Neural progenitor cell (in vitro differentiated cells): ENCODE data around the gene TRAPPC12. TPM values are rescaled to one million over a fixed set of nuclear protein-coding genes. Genes with fewer than 3 reads are reported as not detected.
"Not testable (repeated sequence)": the region's sequence is repeated elsewhere in the genome, so short reads cannot be mapped to it uniquely, and the experiment has no call there.

Source experiments
- DNase-seq: peaks from one replicate; pipeline ENCODE4 v3.0.0-alpha.2; 2016; ENCODE audit warnings: low spot score
- H2AFZ ChIP-seq: fragments of 200-600 bp; sonication (generic); replicated peaks from 2 replicates; pipeline ENCODE4 v1.6.1; 2016; ENCODE audit warnings: antibody characterized with exemption
- H3F3A ChIP-seq: fragments of 200-600 bp; sonication (generic); 2 replicates; pipeline ENCODE4 v1.6.1; 2016; ENCODE audit warnings: antibody characterized with exemption, low read depth
- H3K27ac ChIP-seq: fragments of 200-600 bp; sonication (generic); 2 replicates; pipeline ENCODE4 v1.5.1; 2016; ENCODE audit warnings: mild to moderate bottlenecking
- H3K27me3 ChIP-seq: fragments of 200-600 bp; sonication (generic); 2 replicates; pipeline ENCODE4 v1.6.1; 2016; ENCODE audit warnings: mild to moderate bottlenecking, moderate library complexity
- H3K36me3 ChIP-seq: fragments of 200-600 bp; sonication (generic); 2 replicates; pipeline ENCODE4 v1.5.1; 2016
- H3K4me1 ChIP-seq: fragments of 200-600 bp; sonication (generic); 2 replicates; pipeline ENCODE4 v1.6.1; 2016; ENCODE audit warnings: mixed run types
- H3K4me2 ChIP-seq: fragments of 200-600 bp; sonication (generic); 2 replicates; pipeline ENCODE4 v1.6.1; 2016
- H3K4me3 ChIP-seq: fragments of 200-600 bp; sonication (generic); 2 replicates; pipeline ENCODE4 v1.5.1; 2016
- H3K79me2 ChIP-seq: fragments of 200-600 bp; sonication (generic); 2 replicates; pipeline ENCODE4 v1.6.1; 2016; ENCODE audit warnings: low read depth
- H3K9ac ChIP-seq: fragments of 200-600 bp; sonication (generic); 2 replicates; pipeline ENCODE4 v1.6.1; 2016
- H3K9me3 ChIP-seq: fragments of 200-600 bp; sonication (generic); 2 replicates; pipeline ENCODE4 v1.5.1; 2016; ENCODE audit warnings: low read depth
- H4K20me1 ChIP-seq: fragments of 200-600 bp; sonication (generic); 2 replicates; pipeline ENCODE4 v1.6.1; 2016; ENCODE audit warnings: low read depth
- H3K27ac Mint-ChIP-seq: 3 replicates; pipeline ENCODE4 v1.8.0; 2021; ENCODE audit warnings: mixed read lengths
- H3K27me3 Mint-ChIP-seq: 2 replicates; pipeline ENCODE4 v1.8.0; 2022; ENCODE audit warnings: low read depth, mild to moderate bottlenecking, inconsistent platforms, moderate library complexity, mixed read lengths; ENCODE audit not compliant: insufficient read depth
- H3K36me3 Mint-ChIP-seq: 3 replicates; pipeline ENCODE4 v1.8.0; 2021; ENCODE audit warnings: mixed read lengths
- H3K4me1 Mint-ChIP-seq: 3 replicates; pipeline ENCODE4 v1.8.0; 2021; ENCODE audit warnings: mixed read lengths
- H3K4me3 Mint-ChIP-seq: 3 replicates; pipeline ENCODE4 v1.8.0; 2021; ENCODE audit warnings: mild to moderate bottlenecking, moderate library complexity, mixed read lengths
- H3K9me3 Mint-ChIP-seq: 3 replicates; pipeline ENCODE4 v1.8.0; 2020; ENCODE audit warnings: mixed read lengths
- EZH2 ChIP-seq: fragments of 200-600 bp; sonication (generic); IDR thresholded peaks from 2 replicates; pipeline ENCODE4 v1.6.1; 2017; ENCODE audit warnings: antibody characterized with exemption, mild to moderate bottlenecking, moderate library complexity
- EZH2phosphoT487 ChIP-seq: fragments of 200-600 bp; sonication (generic); IDR thresholded peaks from 2 replicates; pipeline ENCODE4 v1.6.1; 2017; ENCODE audit warnings: antibody characterized with exemption
- total RNA-seq: library from RNA; depleted of rRNA; stranded (reverse); fragments of >200 nt; gene quantifications from 2 replicates; pipeline ENCODE4 v1.2.3, GENCODE V29; 2015; ENCODE audit warnings: low replicate concordance
- TF ChIP-seq, protein P1 (sequence below): fragments of 200-600 bp; sonication (generic); IDR thresholded peaks from 2 replicates; pipeline ENCODE4 v1.5.1; 2017; ENCODE audit warnings: antibody characterized with exemption, mild to moderate bottlenecking

TRAPPC12 gene
- total RNA-seq, 1 donor from 2014 or later: 59.5 TPM

GRCh38 chr2:3490191-3491170 lies 111.0 kb downstream of the TRAPPC12 start:
- no peaks in the 10 kb centered on the region for H3K9me3 ChIP-seq
- H3K4me3 Mint-ChIP-seq: no peak overlapping the region
- no peak overlapping the region for H3K4me3 ChIP-seq
- H2AFZ ChIP-seq: no peak overlapping the region
- peaks cover 9% of the 10 kb centered on the region for H3K4me1 ChIP-seq
- peaks cover 6% of the 10 kb centered on the region for H3F3A ChIP-seq
- H3K27me3 Mint-ChIP-seq: peaks cover 5% of the 10 kb centered on the region
- H3K9me3 Mint-ChIP-seq: peaks cover 8% of the 10 kb centered on the region
- H3K36me3 Mint-ChIP-seq: peaks cover 8% of the 10 kb centered on the region
- TF ChIP-seq EZH2phosphoT487: no peak
- TF ChIP-seq, protein P1, sequence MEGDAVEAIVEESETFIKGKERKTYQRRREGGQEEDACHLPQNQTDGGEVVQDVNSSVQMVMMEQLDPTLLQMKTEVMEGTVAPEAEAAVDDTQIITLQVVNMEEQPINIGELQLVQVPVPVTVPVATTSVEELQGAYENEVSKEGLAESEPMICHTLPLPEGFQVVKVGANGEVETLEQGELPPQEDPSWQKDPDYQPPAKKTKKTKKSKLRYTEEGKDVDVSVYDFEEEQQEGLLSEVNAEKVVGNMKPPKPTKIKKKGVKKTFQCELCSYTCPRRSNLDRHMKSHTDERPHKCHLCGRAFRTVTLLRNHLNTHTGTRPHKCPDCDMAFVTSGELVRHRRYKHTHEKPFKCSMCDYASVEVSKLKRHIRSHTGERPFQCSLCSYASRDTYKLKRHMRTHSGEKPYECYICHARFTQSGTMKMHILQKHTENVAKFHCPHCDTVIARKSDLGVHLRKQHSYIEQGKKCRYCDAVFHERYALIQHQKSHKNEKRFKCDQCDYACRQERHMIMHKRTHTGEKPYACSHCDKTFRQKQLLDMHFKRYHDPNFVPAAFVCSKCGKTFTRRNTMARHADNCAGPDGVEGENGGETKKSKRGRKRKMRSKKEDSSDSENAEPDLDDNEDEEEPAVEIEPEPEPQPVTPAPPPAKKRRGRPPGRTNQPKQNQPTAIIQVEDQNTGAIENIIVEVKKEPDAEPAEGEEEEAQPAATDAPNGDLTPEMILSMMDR: no peak
- TF ChIP-seq EZH2: no peak
- H3K27me3 ChIP-seq: no peaks in the 10 kb centered on the region
- H3K36me3 ChIP-seq: no peaks in the 10 kb centered on the region
- no peak overlapping the region for H3K27ac Mint-ChIP-seq
- H3K4me1 Mint-ChIP-seq: peaks cover 41% of the 10 kb centered on the region
- no peak overlapping the region for H3K4me2 ChIP-seq
- no peak overlapping the region for H3K9ac ChIP-seq
- no peaks in the 10 kb centered on the region for H3K79me2 ChIP-seq
- no peak for DNase-seq
- H3K27ac ChIP-seq: no peak overlapping the region
- H4K20me1 ChIP-seq: no peaks in the 10 kb centered on the region

GRCh38 chr2:3491306-3491705 lies 111.8 kb downstream of the TRAPPC12 start:
- H3K9me3 ChIP-seq: no peaks in the 10 kb centered on the region
- TF ChIP-seq EZH2phosphoT487: no peak
- TF ChIP-seq, protein P1: no peak
- TF ChIP-seq EZH2: no peak
- no peak overlapping the region for H3K27ac Mint-ChIP-seq

GRCh38 chr2:3491716-3492474 lies 112.4 kb downstream of the TRAPPC12 start:
- Histone ChIP-seq H3K36me3 (no peaks in the 10 kb centered on the region), H3K4me2 (no peak overlapping the region), H3K9me3 (no peaks in the 10 kb centered on the region), H4K20me1 (no peaks in the 10 kb centered on the region), H3K4me3 (no peak overlapping the region), H3K9ac (no peak overlapping the region), H3F3A (peaks cover 6% of the 10 kb centered on the region), H3K79me2 (no peaks in the 10 kb centered on the region), H3K27ac (no peak overlapping the region), H3K4me1 (peaks cover 9% of the 10 kb centered on the region), H2AFZ (no peak overlapping the region), H3K27me3 (no peaks in the 10 kb centered on the region)
- H3K4me1 Mint-ChIP-seq: peaks cover 47% of the 10 kb centered on the region
- H3K36me3 Mint-ChIP-seq: peaks cover 9% of the 10 kb centered on the region
- TF ChIP-seq EZH2phosphoT487 (no peak), EZH2 (no peak)
- TF ChIP-seq, protein P1: no peak
- peaks cover 3% of the 10 kb centered on the region for H3K9me3 Mint-ChIP-seq
- H3K27me3 Mint-ChIP-seq: peaks cover 5% of the 10 kb centered on the region
- DNase-seq: no peak
- no peak overlapping the region for H3K4me3 Mint-ChIP-seq
- H3K27ac Mint-ChIP-seq: peak overlapping the region; percentile 42

More at GRCh38 chr2:3491306-3491705, 111.8 kb downstream of the TRAPPC12 start:
- H3K4me1 Mint-ChIP-seq: peaks cover 47% of the 10 kb centered on the region
- H3K4me3 Mint-ChIP-seq: no peak overlapping the region
- Histone ChIP-seq H2AFZ (no peak overlapping the region), H3K4me2 (no peak overlapping the region), H3F3A (peaks cover 6% of the 10 kb centered on the region), H3K79me2 (no peaks in the 10 kb centered on the region), H3K9ac (no peak overlapping the region), H3K27ac (no peak overlapping the region), H3K27me3 (no peaks in the 10 kb centered on the region), H3K36me3 (no peaks in the 10 kb centered on the region), H3K4me3 (no peak overlapping the region), H3K4me1 (peaks cover 9% of the 10 kb centered on the region), H4K20me1 (no peaks in the 10 kb centered on the region)
- peaks cover 8% of the 10 kb centered on the region for H3K36me3 Mint-ChIP-seq
- H3K9me3 Mint-ChIP-seq: peaks cover 3% of the 10 kb centered on the region
- no peak for DNase-seq
- H3K27me3 Mint-ChIP-seq: peaks cover 5% of the 10 kb centered on the region

GRCh38 chr2:3492475-3492787 lies 112.9 kb downstream of the TRAPPC12 start:
- H3K9me3 ChIP-seq, H3K27me3 ChIP-seq, H3K27ac ChIP-seq, H3K4me3 Mint-ChIP-seq, H3K9ac ChIP-seq, H3K4me2 ChIP-seq, H3K4me3 ChIP-seq, H3K27ac Mint-ChIP-seq, H3F3A ChIP-seq, H3K79me2 ChIP-seq, H3K36me3 ChIP-seq, H3K27me3 Mint-ChIP-seq, DNase-seq, H4K20me1 ChIP-seq, H2AFZ ChIP-seq, H3K4me1 ChIP-seq, H3K9me3 Mint-ChIP-seq: not testable (repeated sequence)
- H3K36me3 Mint-ChIP-seq: peaks cover 10% of the 10 kb centered on the region
- peaks cover 47% of the 10 kb centered on the region for H3K4me1 Mint-ChIP-seq
